BLaER1 treated with 17β-estradiol and CSF1 and Interleukin-3, amounts not matched to agents 10 nM and 100 nM (cell line): ENCODE measurements around the gene ZC2HC1C.

ENCODE experiments used
- H3K27ac ChIP-seq, 11 experiments: shearing (Covaris generic); formaldehyde crosslinking; 2 replicates each; pipeline ENCODE4 v1.8.1; 2022
- H3K27me3 ChIP-seq, 11 experiments: shearing (Covaris generic); formaldehyde crosslinking; 2 replicates each; pipeline ENCODE4 v1.8.1; 2022
- H3K36me3 ChIP-seq, 11 experiments: shearing (Covaris generic); formaldehyde crosslinking; 2 replicates each; pipeline ENCODE4 v1.8.1; 2022
- H3K4me1 ChIP-seq, 10 experiments: shearing (Covaris generic); formaldehyde crosslinking; 2 replicates each; pipeline ENCODE4 v1.8.1; 2022
- H3K4me2 ChIP-seq, 11 experiments: shearing (Covaris generic); formaldehyde crosslinking; 2 replicates each; pipeline ENCODE4 v1.8.1; 2022
- H3K4me3 ChIP-seq, 10 experiments: shearing (Covaris generic); formaldehyde crosslinking; 2 replicates each; pipeline ENCODE4 v1.8.1; 2022
- H3K9ac ChIP-seq, 11 experiments: shearing (Covaris generic); formaldehyde crosslinking; 2 replicates each; pipeline ENCODE4 v1.8.1; 2022
- H3K9me3 ChIP-seq, 11 experiments: shearing (Covaris generic); formaldehyde crosslinking; replicated peaks in 1 of 11; 2 replicates each; pipeline ENCODE4 v1.8.1; 2022
- H4K20me1 ChIP-seq, 11 experiments: shearing (Covaris generic); formaldehyde crosslinking; 2 replicates each; pipeline ENCODE4 v1.8.1; 2022
- Cebpa-rat ChIP-seq, 11 experiments: shearing (Covaris generic); IDR thresholded peaks; 2 replicates each; pipeline ENCODE4 v1.8.1; 2022

The ZC2HC1C gene

DNA sequence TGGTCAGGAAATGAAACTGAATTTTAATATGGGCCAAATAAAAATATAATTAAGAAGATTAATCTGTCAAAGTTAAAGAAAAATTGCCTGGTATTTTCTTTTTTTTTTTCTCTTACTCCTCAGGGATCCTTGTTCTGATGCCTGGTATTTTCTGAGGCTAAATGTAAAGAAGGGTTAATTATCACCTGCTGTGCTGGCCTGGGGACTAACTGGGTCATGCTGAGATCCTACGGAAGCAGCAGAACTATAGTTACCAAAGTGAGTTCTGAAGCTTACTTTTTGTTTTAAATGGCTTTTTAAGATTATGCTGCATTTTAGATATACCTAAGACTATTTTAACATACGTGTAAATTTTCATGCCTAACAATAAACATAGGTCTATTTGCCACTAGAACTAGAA is 23.3 kb downstream of the ZC2HC1C start:
- H4K20me1 ChIP-seq: peaks cover 0 to 9% (median 0%) of the 10 kb centered on the region in 11 experiments; a peak in 5 of 22 replicates
- H3K9ac ChIP-seq: no peak overlapping the region
- peaks cover 80 to 99% (median 91%) of the 10 kb centered on the region in 11 experiments for H3K36me3 ChIP-seq

GRCh38 chr14:75094896-75095295 is 25.5 kb downstream of the ZC2HC1C start:
- H3K4me3 ChIP-seq: no peak overlapping the region

More for the DNA sequence above, 23.3 kb downstream of the ZC2HC1C start:
- no peak overlapping the region for H3K4me3 ChIP-seq
- H3K9me3 ChIP-seq: no peaks in the 10 kb centered on the region
- H3K27me3 ChIP-seq: no peaks in the 10 kb centered on the region
- H3K4me2 ChIP-seq: no peak overlapping the region
- H3K27ac ChIP-seq: no peak overlapping the region
- H3K4me1 ChIP-seq: no peaks in the 10 kb centered on the region
- TF ChIP-seq Cebpa-rat (IDR thresholded peaks at IDR 0.05): no peak

DNA sequence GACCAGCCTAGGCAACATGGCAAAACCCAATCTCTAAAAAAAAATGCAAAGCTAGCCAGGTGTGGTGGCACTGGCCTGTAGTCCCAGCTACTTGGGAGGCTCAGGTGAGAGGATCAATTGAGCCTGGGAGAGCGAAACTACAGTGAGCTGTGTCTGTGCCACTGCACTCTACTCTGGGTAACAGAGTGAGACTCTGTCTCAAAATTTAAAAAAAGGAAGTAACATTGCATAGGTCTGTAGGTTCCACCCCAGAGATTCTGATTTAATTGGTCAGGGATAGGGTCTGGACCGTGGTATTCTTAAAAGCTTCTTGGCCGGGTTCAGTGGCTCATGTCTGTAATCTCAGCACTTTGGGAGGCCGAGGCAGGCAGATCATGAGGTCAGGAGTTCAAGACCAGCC is 26.2 kb downstream of the ZC2HC1C start:
- no peak overlapping the region for H3K9ac ChIP-seq
- no peak overlapping the region for H3K4me2 ChIP-seq
- no peaks in the 10 kb centered on the region for H3K27me3 ChIP-seq
- peaks cover 0 to 4% (median 0%) of the 10 kb centered on the region in 11 experiments; a peak in 2 of 22 replicates for H4K20me1 ChIP-seq
- H3K4me1 ChIP-seq: no peaks in the 10 kb centered on the region
- TF ChIP-seq Cebpa-rat (IDR thresholded peaks at IDR 0.05): no peak
- H3K36me3 ChIP-seq: peaks cover 94 to 100% (median 100%) of the 10 kb centered on the region in 11 experiments
- H3K27ac ChIP-seq: no peak overlapping the region
- no peak overlapping the region for H3K4me3 ChIP-seq
- no peaks in the 10 kb centered on the region for H3K9me3 ChIP-seq

More at GRCh38 chr14:75094896-75095295, 25.5 kb downstream of the ZC2HC1C start:
- H3K27ac ChIP-seq: no peak overlapping the region
- H3K36me3 ChIP-seq: peaks cover 94 to 100% (median 99%) of the 10 kb centered on the region in 11 experiments
- no peak overlapping the region for H3K4me2 ChIP-seq
- peaks cover 0 to 4% (median 0%) of the 10 kb centered on the region in 11 experiments; a peak in 2 of 22 replicates for H4K20me1 ChIP-seq
- no peak overlapping the region for H3K9ac ChIP-seq
- no peak for TF ChIP-seq Cebpa-rat (IDR thresholded peaks at IDR 0.05)
- H3K27me3 ChIP-seq: no peaks in the 10 kb centered on the region
- no peaks in the 10 kb centered on the region for H3K9me3 ChIP-seq
- no peaks in the 10 kb centered on the region for H3K4me1 ChIP-seq

DNA sequence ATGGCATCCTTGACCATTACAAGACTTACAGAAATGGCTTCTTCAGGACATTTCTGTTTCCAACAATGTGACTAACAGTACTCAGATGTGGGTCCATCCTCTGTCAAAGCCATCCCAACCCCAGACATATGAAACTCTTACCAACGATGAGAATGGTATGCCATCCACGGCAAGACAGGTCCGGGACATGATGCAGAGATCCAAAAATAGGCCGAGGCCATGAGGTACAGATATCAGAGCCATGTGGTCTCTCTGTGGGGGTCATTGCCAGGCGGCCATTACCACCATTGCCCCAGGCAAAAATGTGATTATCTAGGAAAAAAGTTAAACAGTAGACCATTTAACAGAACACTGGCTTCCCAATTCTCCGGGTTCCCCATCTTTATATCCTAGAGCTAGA is 27.5 kb downstream of the ZC2HC1C start:
- H3K4me3 ChIP-seq: no peak overlapping the region
- H3K4me2 ChIP-seq: no peak overlapping the region
- H3K9ac ChIP-seq: no peak overlapping the region
- no peaks in the 10 kb centered on the region for H3K27me3 ChIP-seq
- H3K4me1 ChIP-seq: no peaks in the 10 kb centered on the region
- TF ChIP-seq Cebpa-rat (IDR thresholded peaks at IDR 0.05): no peak
- H4K20me1 ChIP-seq: peaks cover 0 to 4% (median 0%) of the 10 kb centered on the region in 11 experiments; a peak in 2 of 22 replicates
- no peaks in the 10 kb centered on the region for H3K9me3 ChIP-seq
- H3K36me3 ChIP-seq: peaks cover 95 to 100% (median 100%) of the 10 kb centered on the region in 11 experiments
- no peak overlapping the region for H3K27ac ChIP-seq

DNA sequence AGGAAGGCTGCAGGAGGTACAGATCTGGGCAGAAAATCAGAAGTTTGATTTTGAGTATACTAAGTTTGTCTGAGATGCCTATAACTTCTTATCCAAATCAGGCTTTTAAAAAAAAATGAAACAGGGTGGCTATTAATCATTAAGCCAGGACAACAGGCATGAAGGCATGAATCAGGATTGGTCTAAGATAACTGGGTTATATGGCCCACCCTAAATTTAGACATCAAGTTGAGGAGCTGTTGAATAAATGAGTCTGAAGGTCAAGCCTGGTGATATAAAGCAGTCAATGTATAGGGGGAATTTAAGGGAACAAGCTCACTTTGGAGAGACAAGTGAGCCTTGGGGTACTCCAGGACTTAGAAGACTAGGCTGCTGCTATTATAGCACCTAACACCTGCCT is 28.8 kb downstream of the ZC2HC1C start:
- H3K36me3 ChIP-seq: peaks cover 93 to 100% (median 96%) of the 10 kb centered on the region in 11 experiments
- H3K4me3 ChIP-seq: no peak overlapping the region
- no peak overlapping the region for H3K9ac ChIP-seq
- H4K20me1 ChIP-seq: peaks cover 0 to 4% (median 0%) of the 10 kb centered on the region in 11 experiments; a peak in 2 of 22 replicates
- TF ChIP-seq Cebpa-rat (IDR thresholded peaks at IDR 0.05): no peak
- H3K27ac ChIP-seq: no peak overlapping the region
- H3K9me3 ChIP-seq: no peaks in the 10 kb centered on the region
- H3K27me3 ChIP-seq: no peaks in the 10 kb centered on the region
- no peak overlapping the region for H3K4me2 ChIP-seq
- H3K4me1 ChIP-seq: no peaks in the 10 kb centered on the region

GRCh38 chr14:75098682-75099081 is 29.2 kb downstream of the ZC2HC1C start:
- no peaks in the 10 kb centered on the region for H3K4me1 ChIP-seq
- peaks cover 0 to 4% (median 0%) of the 10 kb centered on the region in 11 experiments; a peak in 2 of 22 replicates for H4K20me1 ChIP-seq
- TF ChIP-seq Cebpa-rat (IDR thresholded peaks at IDR 0.05): no peak
- peaks cover 93 to 100% (median 96%) of the 10 kb centered on the region in 11 experiments for H3K36me3 ChIP-seq
- H3K9me3 ChIP-seq: no peaks in the 10 kb centered on the region
- H3K4me2 ChIP-seq: no peak overlapping the region
- no peak overlapping the region for H3K4me3 ChIP-seq
- no peaks in the 10 kb centered on the region for H3K27me3 ChIP-seq
- H3K27ac ChIP-seq: no peak overlapping the region
- no peak overlapping the region for H3K9ac ChIP-seq

DNA sequence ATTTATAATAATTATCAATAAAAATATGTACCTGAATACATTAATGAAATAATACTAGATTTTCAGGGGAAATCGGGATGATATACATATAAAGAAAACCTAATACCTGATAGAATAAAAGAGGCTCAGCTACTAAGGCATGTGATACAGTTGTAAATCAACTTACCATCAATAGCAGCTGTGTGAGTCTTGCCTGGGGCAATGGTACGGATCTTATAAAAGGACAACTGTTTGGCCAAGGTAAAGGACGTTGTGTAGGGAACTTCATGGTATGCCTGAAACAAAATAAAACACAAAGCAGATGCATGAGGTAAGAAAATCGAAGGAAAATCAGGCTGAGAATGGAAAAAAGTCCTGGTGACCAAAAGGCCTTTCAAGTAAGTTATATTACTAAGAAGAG is 32.0 kb downstream of the ZC2HC1C start:
- no peak overlapping the region for H3K4me3 ChIP-seq
- no peak overlapping the region for H3K9ac ChIP-seq
- no peaks in the 10 kb centered on the region for H3K4me1 ChIP-seq
- H3K36me3 ChIP-seq: peaks cover 93 to 100% (median 96%) of the 10 kb centered on the region in 11 experiments
- no peaks in the 10 kb centered on the region for H3K9me3 ChIP-seq
- no peak overlapping the region for H3K27ac ChIP-seq
- no peak for TF ChIP-seq Cebpa-rat (IDR thresholded peaks at IDR 0.05)
- no peaks in the 10 kb centered on the region for H3K27me3 ChIP-seq
- no peak overlapping the region for H3K4me2 ChIP-seq
- peaks cover 0 to 4% (median 0%) of the 10 kb centered on the region in 11 experiments; a peak in 2 of 22 replicates for H4K20me1 ChIP-seq

DNA sequence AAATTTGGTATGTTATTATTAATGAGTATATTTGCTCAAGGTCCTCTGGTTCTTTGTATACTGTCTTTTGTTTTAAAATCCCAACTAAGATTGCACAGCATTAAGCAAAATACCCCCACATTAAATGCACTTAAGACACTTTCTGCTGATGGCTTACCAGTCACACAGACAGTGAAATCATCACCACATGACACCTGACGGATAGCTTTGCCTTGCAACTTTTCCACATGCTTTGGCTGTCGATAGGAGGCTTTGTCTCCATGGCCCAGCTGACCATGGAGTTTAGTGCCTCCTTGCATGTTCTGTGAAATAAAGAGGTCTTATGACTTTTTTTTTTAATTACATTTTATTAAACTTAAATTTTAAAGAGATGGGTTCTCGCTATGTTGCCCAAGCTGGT is 37.7 kb downstream of the ZC2HC1C start:
- Histone ChIP-seq H3K4me3 (no peak overlapping the region), H3K4me2 (no peak overlapping the region), H3K9me3 (no peaks in the 10 kb centered on the region), H3K4me1 (no peaks in the 10 kb centered on the region), H3K36me3 (peaks cover 94 to 100% (median 96%) of the 10 kb centered on the region in 11 experiments), H3K27ac (no peak overlapping the region), H3K27me3 (no peaks in the 10 kb centered on the region), H4K20me1 (0 out of 22 replicates have a peak, but pooled peaks cover 0 to 5% (median 0%) of the 10 kb centered on the region in 11 experiments), H3K9ac (no peak overlapping the region)
- no peak for TF ChIP-seq Cebpa-rat (IDR thresholded peaks at IDR 0.05)

GRCh38 chr14:75109877-75110276 is 40.4 kb downstream of the ZC2HC1C start:
- H3K36me3 ChIP-seq: peaks cover 96 to 100% (median 100%) of the 10 kb centered on the region in 11 experiments
- no peak for TF ChIP-seq Cebpa-rat (IDR thresholded peaks at IDR 0.05)

More at GRCh38 chr14:75109877-75110276, 40.4 kb downstream of the ZC2HC1C start:
- peaks cover 0 to 8% (median 6%) of the 10 kb centered on the region in 10 experiments; a peak in 10 of 20 replicates for H3K4me1 ChIP-seq
- no peak overlapping the region for H3K27ac ChIP-seq
- 0 out of 22 replicates have a peak, but pooled peaks cover 0 to 6% (median 0%) of the 10 kb centered on the region in 11 experiments for H4K20me1 ChIP-seq
- no peaks in the 10 kb centered on the region for H3K27me3 ChIP-seq
- H3K9ac ChIP-seq: no peak overlapping the region
- H3K9me3 ChIP-seq: no peaks in the 10 kb centered on the region
- no peak overlapping the region for H3K4me2 ChIP-seq
- no peak overlapping the region for H3K4me3 ChIP-seq
